K562 (cell line): ENCODE results near the gene PTPRO. TPM values are rescaled to one million over a fixed set of nuclear protein-coding genes. Genes with fewer than 3 reads are reported as not detected.

Experiments used
- ATAC-seq: fragments of 200-7000 bp; cut with Tn5 transposase; 3 replicates; pipeline ENCODE4 v1.9.1; 2020; ENCODE audit warnings: moderate library complexity
- BruUV-seq: library from RNA; stranded (reverse); fragments of 400-500 nt; replicated peaks from 2 replicates; lab custom pipeline; 2021; lab: Mats Ljungman, UMichigan
- CTCF ChIA-PET: fragments of 300-600 bp; formaldehyde crosslinking; extraction: SDS; loops from one replicate; lab custom pipeline; 2021; ENCODE audit warnings: low intra/inter-chr PET ratio; lab: Yijun Ruan, JAX
- POLR2A ChIA-PET: fragments of 300-600, 350-650 bp; sonication (Branson Sonifier 250); formaldehyde crosslinking; extraction: SDS; loops from one replicate; lab custom pipeline; 2021; ENCODE audit warnings: antibody characterized with exemption, inconsistent platforms; lab: Yijun Ruan, JAX
- DNase-seq, 4 experiments: peaks; one replicate each; pipeline versions ENCODE4 v3.0.0 to v3.0.0-alpha.2; 2011 to 2018; ENCODE audit warnings: low spot score in 3 of 4, mixed read lengths in 3 of 4; ENCODE audit errors: extremely low read depth in 1 of 4
- FAIRE-seq: peaks from 2 replicates; lab custom pipeline; 2011; peaks lifted over from hg19 to GRCh38; lab: Jason Lieb, UNC
- H2AFZ ChIP-seq: 2 replicates; pipeline ENCODE4 v1.6.0; 2011; ENCODE audit warnings: low read depth, low read length, control low read depth, inconsistent platforms
- H3K27ac ChIP-seq: fragments of 200-600 bp; 3 replicates; pipeline ENCODE4 v1.8.0; 2011; ENCODE audit warnings: low read depth, mild to moderate bottlenecking, control low read depth, inconsistent platforms, low read length, moderate library complexity, mixed read lengths; ENCODE audit errors: extremely low read depth
- H3K27me3 ChIP-seq, 2 experiments: fragments of 300-600 bp in 1 of 2; 2 replicates in 1 of 2; 3 replicates in 1 of 2; pipeline versions ENCODE4 v1.6.0 to v1.8.0; 2011; ENCODE audit warnings: inconsistent platforms in 2 of 2, low read length in 2 of 2, mild to moderate bottlenecking in 1 of 2, mixed read lengths in 1 of 2, moderate library complexity in 1 of 2; ENCODE audit not compliant: control insufficient read depth in 2 of 2, insufficient read depth in 2 of 2
- H3K36me3 ChIP-seq: fragments of 300-600 bp; 3 replicates; pipeline ENCODE4 v1.8.0; 2011; ENCODE audit warnings: mild to moderate bottlenecking, low read length, inconsistent platforms; ENCODE audit not compliant: control insufficient read depth, insufficient read depth
- H3K4me1 ChIP-seq, 2 experiments: fragments of 200-600 bp in 1 of 2; replicated peaks in 1 of 2; 2 replicates in 1 of 2; 3 replicates in 1 of 2; pipeline versions ENCODE4 v1.5.1 to v1.8.0; 2011; ENCODE audit warnings: inconsistent platforms in 2 of 2, low read length in 2 of 2, mild to moderate bottlenecking in 1 of 2, mixed read lengths in 1 of 2, moderate library complexity in 1 of 2; ENCODE audit not compliant: control insufficient read depth in 2 of 2, insufficient read depth in 2 of 2
- H3K4me2 ChIP-seq: 2 replicates; pipeline ENCODE4 v1.6.1; 2011; ENCODE audit warnings: low read length, control low read depth, inconsistent platforms, mixed read lengths; ENCODE audit not compliant: insufficient read depth
- H3K4me3 ChIP-seq: fragments of 200-600 bp; sonication (generic), shearing (Covaris generic); 2 replicates; pipeline ENCODE4 v1.5.1; 2016; ENCODE audit warnings: control low read depth, inconsistent platforms
- H3K79me2 ChIP-seq: fragments of 200-600 bp; 3 replicates; pipeline ENCODE4 v1.8.0; 2011; ENCODE audit warnings: low read length, inconsistent platforms; ENCODE audit not compliant: control insufficient read depth, insufficient read depth
- H3K9ac ChIP-seq, 2 experiments: 2 replicates each; pipeline versions ENCODE4 v1.6.0 to v1.6.1; 2011; ENCODE audit warnings: low read depth in 2 of 2, low read length in 2 of 2, control low read depth in 1 of 2, inconsistent platforms in 1 of 2, mild to moderate bottlenecking in 1 of 2, mixed read lengths in 1 of 2; ENCODE audit not compliant: insufficient read depth in 1 of 2
- H3K9me1 ChIP-seq: one replicate; pipeline ENCODE4 v1.6.0; 2011; ENCODE audit warnings: inconsistent platforms, mild to moderate bottlenecking, low read length, moderate library complexity; ENCODE audit not compliant: control insufficient read depth, insufficient read depth
- H3K9me3 ChIP-seq: replicated peaks from 2 replicates; pipeline ENCODE4 v1.5.1; 2011; ENCODE audit warnings: low read depth, low read length, inconsistent platforms; ENCODE audit not compliant: control insufficient read depth, insufficient read depth
- H4K20me1 ChIP-seq: replicated peaks from 2 replicates; pipeline ENCODE4 v1.6.1; 2011; ENCODE audit warnings: low read length, inconsistent platforms, mixed read lengths; ENCODE audit not compliant: control insufficient read depth, insufficient read depth
- EWSR1 ChIP-seq: fragments of 450-650 bp; IDR thresholded peaks from 2 replicates; pipeline ENCODE4 v1.6.1; 2018; ENCODE audit warnings: borderline replicate concordance, mild to moderate bottlenecking, low read depth, moderate library complexity; ENCODE audit not compliant: partially characterized antibody
- FOS ChIP-seq: IDR thresholded peaks from 3 replicates; pipeline ENCODE4 v1.6.1; 2011; ENCODE audit not compliant: insufficient read length; ENCODE audit errors: extremely low read depth
- KAT7 ChIP-seq: sonication (generic); formaldehyde crosslinking; IDR thresholded peaks from 2 replicates; pipeline ENCODE4 v1.8.0; 2022; ENCODE audit warnings: missing genetic modification reagents, mild to moderate bottlenecking, borderline replicate concordance
- MTF1 ChIP-seq: fragments of 250-450 bp; sonication (Bioruptor Pico); IDR thresholded peaks from 2 replicates; pipeline ENCODE4 v1.9.0; 2021; ENCODE audit warnings: moderate library complexity, mild to moderate bottlenecking, inconsistent platforms, borderline replicate concordance
- RCOR1 ChIP-seq, 2 experiments: IDR thresholded peaks; 2 replicates each; pipeline ENCODE4 v1.6.1; 2012; ENCODE audit warnings: low read depth in 2 of 2, low read length in 2 of 2, borderline replicate concordance in 1 of 2, improper control_type of control experiment in 1 of 2
- SNIP1 ChIP-seq: fragments of 450-650 bp; IDR thresholded peaks from 2 replicates; pipeline ENCODE4 v1.7.1; 2017; ENCODE audit warnings: low read depth, mild to moderate bottlenecking
- ZKSCAN1 ChIP-seq: fragments of 150-350 bp; IDR thresholded peaks from 2 replicates; pipeline ENCODE4 v1.6.1; 2016; ENCODE audit warnings: low read depth, low read length
- ZMIZ1 ChIP-seq, 2 experiments: fragments of 150-350 bp in 1 of 2; IDR thresholded peaks; 2 replicates each; pipeline ENCODE4 v1.6.1; 2012 to 2016; ENCODE audit warnings: low read depth in 2 of 2, low read length in 2 of 2, mild to moderate bottlenecking in 1 of 2, moderate library complexity in 1 of 2
- ZNF140 ChIP-seq: fragments of 250-450 bp; sonication (Bioruptor Pico); IDR thresholded peaks from 2 replicates; pipeline ENCODE4 v1.8.0; 2021; ENCODE audit warnings: moderate library complexity, mild to moderate bottlenecking, inconsistent platforms
- WGBS: fragments of 100-300 bp; shearing (Covaris generic); methylation state at CpG from one replicate; pipeline ENCODE4 v1.1.6; 2016; ENCODE audit warnings: low coverage, mixed read lengths; ENCODE audit not compliant: insufficient coverage; ENCODE audit errors: missing lambda C conversion rate; 5-methylcytosine and 5-hydroxymethylcytosine counted together
- in situ Hi-C: fragments of 300-500 bp; cut with MboI; formaldehyde crosslinking; loops from 4 replicates; pipeline ENCODE4 v1.15.0; 2018; ENCODE audit warnings: inconsistent platforms, mixed read lengths
- intact Hi-C: fragments of 100-400 bp; cut with micrococcal nuclease; formaldehyde crosslinking; loops from 2 replicates; pipeline ENCODE4 v1.14.2; 2022
- polyA plus RNA-seq, 8 experiments: library from polyadenylated mRNA; depleted of rRNA in 4 of 8; stranded (reverse) in 5 of 8; unstranded in 3 of 8; fragments of >200 nt; fragmentation: Nextera tagmentation in 2 of 8; fragmentation: Illumina TruSeq in 1 of 8; extraction: Ambion mirVana in 2 of 8; extraction: Trizol in 1 of 8; gene quantifications; 2 replicates each; pipeline versions ENCODE4 v1.2.1 to v1.2.3, GENCODE V29; 2011 to 2014; ENCODE audit warnings: inconsistent platforms in 1 of 8, missing spikeins in 1 of 8
- total RNA-seq, 7 experiments: library from RNA; depleted of rRNA in 6 of 7; stranded (reverse); fragments of >200 nt in 6 of 7; fragmentation: Illumina TruSeq in 2 of 7; extraction: Trizol in 2 of 7; gene quantifications; 2 replicates each; pipeline versions ENCODE4 v1.2.1 to v1.2.3, GENCODE V29; 2011 to 2021; ENCODE audit warnings: low replicate concordance in 1 of 7
- TF ChIP-seq, protein P1 (sequence below): fragments of 250-450 bp; sonication (Bioruptor Pico); IDR thresholded peaks from 2 replicates; pipeline ENCODE4 v1.5.1; 2021; ENCODE audit warnings: mild to moderate bottlenecking

The PTPRO gene
- total and polyA plus RNA-seq, 9 of the 15 experiments (the other 6 are each of a cell fraction or from before 2014, with no cell fraction given), result 0.22 TPM; not detected in 8

- H3K9me1 ChIP-seq, result no peaks in the 10 kb centered on the region
- intact Hi-C loops (no loop called here), in situ Hi-C loops (no loop called here)
- no TSS peak for BruUV-seq
- H3K36me3 ChIP-seq, result no peaks in the 10 kb centered on the region
- H3K9ac ChIP-seq, result no peak overlapping the region
- CTCF ChIA-PET, result no interaction called here
- no peaks in the 10 kb centered on the region for H3K4me1 ChIP-seq
- 2% methylated on average over 4 of the region's 4 CpGs for WGBS
- TF ChIP-seq, protein P1, sequence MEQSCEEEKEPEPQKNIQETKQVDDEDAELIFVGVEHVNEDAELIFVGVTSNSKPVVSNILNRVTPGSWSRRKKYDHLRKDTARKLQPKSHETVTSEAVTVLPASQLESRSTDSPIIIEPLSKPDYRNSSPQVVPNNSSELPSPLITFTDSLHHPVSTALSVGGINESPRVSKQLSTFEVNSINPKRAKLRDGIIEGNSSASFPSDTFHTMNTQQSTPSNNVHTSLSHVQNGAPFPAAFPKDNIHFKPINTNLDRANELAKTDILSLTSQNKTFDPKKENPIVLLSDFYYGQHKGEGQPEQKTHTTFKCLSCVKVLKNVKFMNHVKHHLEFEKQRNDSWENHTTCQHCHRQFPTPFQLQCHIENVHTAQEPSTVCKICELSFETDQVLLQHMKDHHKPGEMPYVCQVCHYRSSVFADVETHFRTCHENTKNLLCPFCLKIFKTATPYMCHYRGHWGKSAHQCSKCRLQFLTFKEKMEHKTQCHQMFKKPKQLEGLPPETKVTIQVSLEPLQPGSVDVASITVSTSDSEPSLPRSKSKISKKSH (CRISPR knock-in tag), result no peak
- TF ChIP-seq SNIP1, result no peak
- no peak for TF ChIP-seq EWSR1
- no peak for TF ChIP-seq ZMIZ1 (IDR thresholded peaks at IDR 0.05; ENCODE audit: low read depth in 2 of 2, low read length in 2 of 2)
- TF ChIP-seq MTF1, result no peak
- no peak for TF ChIP-seq KAT7 (CRISPR knock-in tag)
- TF ChIP-seq FOS, result no peak
- TF ChIP-seq ZKSCAN1, result no peak
- no peak for TF ChIP-seq ZNF140 (CRISPR knock-in tag)
- TF ChIP-seq RCOR1 (IDR thresholded peaks at IDR 0.05; ENCODE audit: borderline replicate concordance in 1 of 2, low read depth in 2 of 2, low read length in 2 of 2), result no peak
- H4K20me1 ChIP-seq, result no peaks in the 10 kb centered on the region
- DNase-seq, result no peak
- H3K27me3 ChIP-seq, result no peaks in the 10 kb centered on the region
- H3K4me3 ChIP-seq, result no peak overlapping the region
- no peak for ATAC-seq
- H3K9me3 ChIP-seq, result no peaks in the 10 kb centered on the region
- H3K79me2 ChIP-seq, result no peaks in the 10 kb centered on the region
- H2AFZ ChIP-seq, result no peak overlapping the region
- no peak overlapping the region for H3K27ac ChIP-seq
- POLR2A ChIA-PET, result no interaction called here
- no peak overlapping the region for H3K4me2 ChIP-seq
- FAIRE-seq, result no peak
Observed at GRCh38 chr12:15550793-15551192, 228.5 kb downstream of the PTPRO start.
